22Rv1 (cell line): ENCODE data around the gene C10orf143.

Source experiments
- ZFX ChIP-seq: fragments of 450-650 bp; IDR thresholded peaks from 2 replicates; pipeline ENCODE4 v1.6.1; 2017; ENCODE audit warnings: antibody characterized with exemption, borderline replicate concordance
- TF ChIP-seq, protein P1 (sequence below): fragments of 450-650 bp; IDR thresholded peaks from 2 replicates; pipeline ENCODE4 v1.5.1; 2017; ENCODE audit warnings: mild to moderate bottlenecking

DNA sequence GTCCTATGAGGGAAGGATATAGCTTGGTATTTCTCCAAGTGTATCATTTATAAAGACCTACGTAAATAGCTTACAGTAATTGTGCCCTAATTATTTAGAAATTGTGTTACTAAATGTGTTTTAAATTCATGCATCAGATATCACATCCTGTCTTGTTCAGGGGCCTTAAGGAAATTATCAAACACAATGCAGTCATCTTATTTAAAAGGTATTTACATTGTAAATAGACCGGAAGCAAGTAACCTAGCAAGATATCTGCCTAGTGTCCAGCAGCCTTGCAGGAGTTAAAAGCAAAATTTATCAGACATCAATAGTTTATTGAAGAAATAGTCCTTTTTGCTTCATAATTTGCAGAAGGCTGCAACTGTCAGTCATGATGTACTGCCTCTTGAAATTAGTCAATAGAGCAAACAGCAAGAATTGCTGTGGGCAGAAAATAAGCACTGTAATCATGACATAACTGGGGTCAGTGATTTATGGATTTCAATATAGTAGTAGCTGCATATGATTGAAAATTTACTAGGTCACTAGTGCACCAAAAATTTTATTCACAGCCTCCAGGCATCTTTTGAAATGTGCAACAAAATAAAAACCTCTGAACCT lies 48.7 kb upstream of the C10orf143 start:
- TF ChIP-seq, protein P1, sequence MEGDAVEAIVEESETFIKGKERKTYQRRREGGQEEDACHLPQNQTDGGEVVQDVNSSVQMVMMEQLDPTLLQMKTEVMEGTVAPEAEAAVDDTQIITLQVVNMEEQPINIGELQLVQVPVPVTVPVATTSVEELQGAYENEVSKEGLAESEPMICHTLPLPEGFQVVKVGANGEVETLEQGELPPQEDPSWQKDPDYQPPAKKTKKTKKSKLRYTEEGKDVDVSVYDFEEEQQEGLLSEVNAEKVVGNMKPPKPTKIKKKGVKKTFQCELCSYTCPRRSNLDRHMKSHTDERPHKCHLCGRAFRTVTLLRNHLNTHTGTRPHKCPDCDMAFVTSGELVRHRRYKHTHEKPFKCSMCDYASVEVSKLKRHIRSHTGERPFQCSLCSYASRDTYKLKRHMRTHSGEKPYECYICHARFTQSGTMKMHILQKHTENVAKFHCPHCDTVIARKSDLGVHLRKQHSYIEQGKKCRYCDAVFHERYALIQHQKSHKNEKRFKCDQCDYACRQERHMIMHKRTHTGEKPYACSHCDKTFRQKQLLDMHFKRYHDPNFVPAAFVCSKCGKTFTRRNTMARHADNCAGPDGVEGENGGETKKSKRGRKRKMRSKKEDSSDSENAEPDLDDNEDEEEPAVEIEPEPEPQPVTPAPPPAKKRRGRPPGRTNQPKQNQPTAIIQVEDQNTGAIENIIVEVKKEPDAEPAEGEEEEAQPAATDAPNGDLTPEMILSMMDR: no peak
- no peak for TF ChIP-seq ZFX
